Left ventricle myocardium superior (tissue), 1 donor: Measurements from ENCODE around the gene LRMDA. TPM values are rescaled to one million over a fixed set of nuclear protein-coding genes. Genes with fewer than 3 reads are reported as not detected.

Experiments used
- ATAC-seq: fragments of 200-7000 bp; cut with Tn5 transposase; one replicate; pipeline ENCODE4 v1.9.1; 2020; ENCODE audit warnings: mild to moderate bottlenecking, moderate library complexity
- DNase-seq: peaks from one replicate; pipeline ENCODE4 v3.0.0-alpha.2; 2020
- intact Hi-C: fragments of 100-400 bp; cut with micrococcal nuclease; formaldehyde crosslinking; loops from one replicate; pipeline ENCODE4 v1.11.0; 2022
- long read RNA-seq: library from polyadenylated mRNA; unstranded; transcript quantifications from one replicate; pipeline ENCODE4 v2.0.0, GENCODE V29; 2021
- total RNA-seq: library from RNA; stranded (reverse); fragmentation: NEBNext Ultra II Directional; extraction: Animal tissue kit (Norgen Biotek cat#: 25700); gene quantifications from one replicate; pipeline ENCODE4 v1.2.1, GENCODE V29; 2021
- donor health status: DM: no; HTN: yes; CAD: no; lungs with severe emphysema.

LRMDA gene
- total RNA-seq = 23.1 TPM
- long read RNA-seq, partial matches to known transcripts = 2 of 8 reads
- long read RNA-seq, other reads (novel, unspliced or antisense) = 6 of 8 reads

DNA sequence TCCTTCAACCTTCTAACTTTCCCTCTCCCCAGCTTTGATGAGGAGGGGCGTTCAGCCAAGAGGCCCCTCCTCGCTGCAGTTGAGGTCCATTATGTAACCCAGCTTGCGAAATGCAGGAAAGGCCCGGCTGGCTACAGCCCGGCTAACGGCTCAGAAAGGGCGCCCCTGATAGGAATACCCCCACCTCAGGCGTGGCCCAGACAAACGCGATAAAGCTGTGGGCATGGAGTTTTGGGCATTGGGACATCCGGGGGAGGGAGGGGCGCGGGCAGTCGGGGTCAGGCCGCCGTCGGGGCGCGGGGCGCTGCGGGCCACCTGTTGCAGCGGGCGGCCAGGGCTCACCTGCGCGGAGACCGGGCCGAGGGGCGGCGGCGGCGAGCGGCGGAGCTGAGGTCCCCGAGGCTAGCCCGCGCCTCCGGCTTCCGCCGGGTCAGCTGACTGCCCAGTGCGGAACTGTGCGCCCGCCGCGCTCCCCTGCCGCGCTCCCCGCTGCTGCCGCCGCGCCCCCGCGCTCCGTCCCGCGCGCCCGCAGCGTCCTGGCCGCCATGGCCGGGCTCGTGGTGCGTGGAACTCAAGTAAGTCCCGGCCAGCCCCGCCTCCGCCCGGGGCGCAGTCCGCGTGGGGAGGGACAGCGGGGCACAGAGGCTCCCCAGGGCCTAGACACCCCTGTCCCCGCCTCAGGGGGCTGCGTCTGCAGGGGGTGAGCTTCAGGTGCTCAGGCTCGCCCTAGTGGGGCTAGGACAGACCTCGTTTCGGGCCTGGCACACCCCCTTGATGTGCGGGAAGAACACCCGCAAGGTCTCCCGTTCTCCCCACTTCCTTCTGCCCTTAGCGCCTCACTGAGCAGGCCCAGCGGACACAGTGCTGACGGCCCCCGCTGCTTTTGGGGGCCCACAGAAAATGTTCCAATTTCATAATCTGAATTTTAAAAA lies at the start of gene LRMDA:
Gene LRMDA (plus strand): TSS at position 445 of the 932 bp plus-strand sequence.
- ATAC-seq (peak; percentile 74), DNase-seq (peak; percentile 77)
- intact Hi-C loops = no loop called here

DNA sequence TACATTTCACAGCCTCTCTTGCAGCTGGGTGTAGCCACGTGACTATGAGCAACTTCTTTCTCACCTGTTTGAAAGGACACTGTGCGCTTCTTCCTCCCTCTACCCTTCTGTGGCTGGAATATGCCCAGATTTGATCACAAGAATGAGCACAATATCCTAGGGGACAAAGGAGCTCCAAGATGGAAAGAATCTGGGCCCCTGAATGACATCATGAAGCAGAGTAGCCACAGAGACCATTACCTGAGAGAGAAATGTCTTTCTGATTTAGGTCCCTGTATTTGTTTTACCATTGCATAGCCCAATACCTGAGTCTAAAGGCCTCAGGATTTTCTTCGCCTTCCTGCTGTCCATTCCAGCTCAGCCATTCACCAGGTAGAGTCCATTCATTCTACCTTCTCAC lies 45.3 kb upstream of the LRMDA start:
- no peak for ATAC-seq
- no peak for DNase-seq
- intact Hi-C loops = no loop called here

DNA sequence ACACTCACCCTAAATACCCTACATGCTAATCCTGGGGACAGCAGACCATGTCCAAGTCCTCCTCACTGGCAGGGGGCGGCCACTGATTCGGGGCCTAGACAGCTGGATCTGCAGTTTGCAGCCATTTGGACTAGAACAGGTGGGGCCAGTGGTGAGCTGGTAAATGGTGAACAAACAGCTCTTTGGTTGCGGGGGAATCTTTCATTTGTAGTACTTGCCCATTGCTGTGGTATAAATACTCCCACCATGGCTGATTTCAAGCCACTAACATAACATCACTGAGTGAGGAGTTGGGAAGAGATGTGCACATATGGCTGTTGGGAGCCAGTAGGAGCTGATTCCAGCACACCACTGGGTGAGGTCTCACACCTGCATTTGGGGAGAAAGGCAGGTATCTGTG lies 43.3 kb upstream of the LRMDA start:
- no peak for ATAC-seq
- DNase-seq = no peak
- intact Hi-C loops = no loop called here

- DNase-seq = no peak
- intact Hi-C loops = loop anchor here (10.0 kb wide), 1 partner anchor 645 kb away; no protein-coding TSS in a partner anchor
- no peak for ATAC-seq
These were observed 41.2 kb upstream of the LRMDA start for GRCh38 chr10:75390178-75390577.

GRCh38 chr10:75392271-75392670 lies 39.2 kb upstream of the LRMDA start:
- intact Hi-C loops = loop anchor here (10.0 kb wide), 1 partner anchor 643 kb away; no protein-coding TSS in a partner anchor
- no peak for DNase-seq
- ATAC-seq = no peak

DNA sequence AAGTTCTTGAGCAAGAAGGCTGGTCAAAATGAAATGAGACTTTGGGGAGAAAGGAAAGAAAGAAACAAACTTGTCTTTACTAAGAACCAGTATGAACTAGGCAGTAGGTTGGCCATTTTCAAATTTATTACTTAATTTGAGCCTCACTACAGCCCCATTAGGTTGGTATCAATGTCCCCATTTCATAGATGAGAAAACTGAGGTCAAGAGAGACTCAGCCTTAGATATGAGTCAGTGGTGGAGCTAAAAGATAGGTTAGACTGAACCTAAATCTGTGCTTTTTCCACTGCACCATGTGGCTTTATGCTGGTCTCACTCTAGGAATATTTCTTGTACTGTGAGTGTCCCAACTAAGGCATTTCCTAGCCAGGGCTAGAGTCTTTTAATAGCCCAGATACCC lies 38.7 kb upstream of the LRMDA start:
- DNase-seq = no peak
- no peak for ATAC-seq
- intact Hi-C loops = loop anchor here (10.0 kb wide), 1 partner anchor 642 kb away; no protein-coding TSS in a partner anchor

GRCh38 chr10:75394221-75394620 lies 37.2 kb upstream of the LRMDA start:
- intact Hi-C loops = loop anchor here (10.0 kb wide), 1 partner anchor 641 kb away; no protein-coding TSS in a partner anchor
- ATAC-seq (no peak), DNase-seq (no peak)

DNA sequence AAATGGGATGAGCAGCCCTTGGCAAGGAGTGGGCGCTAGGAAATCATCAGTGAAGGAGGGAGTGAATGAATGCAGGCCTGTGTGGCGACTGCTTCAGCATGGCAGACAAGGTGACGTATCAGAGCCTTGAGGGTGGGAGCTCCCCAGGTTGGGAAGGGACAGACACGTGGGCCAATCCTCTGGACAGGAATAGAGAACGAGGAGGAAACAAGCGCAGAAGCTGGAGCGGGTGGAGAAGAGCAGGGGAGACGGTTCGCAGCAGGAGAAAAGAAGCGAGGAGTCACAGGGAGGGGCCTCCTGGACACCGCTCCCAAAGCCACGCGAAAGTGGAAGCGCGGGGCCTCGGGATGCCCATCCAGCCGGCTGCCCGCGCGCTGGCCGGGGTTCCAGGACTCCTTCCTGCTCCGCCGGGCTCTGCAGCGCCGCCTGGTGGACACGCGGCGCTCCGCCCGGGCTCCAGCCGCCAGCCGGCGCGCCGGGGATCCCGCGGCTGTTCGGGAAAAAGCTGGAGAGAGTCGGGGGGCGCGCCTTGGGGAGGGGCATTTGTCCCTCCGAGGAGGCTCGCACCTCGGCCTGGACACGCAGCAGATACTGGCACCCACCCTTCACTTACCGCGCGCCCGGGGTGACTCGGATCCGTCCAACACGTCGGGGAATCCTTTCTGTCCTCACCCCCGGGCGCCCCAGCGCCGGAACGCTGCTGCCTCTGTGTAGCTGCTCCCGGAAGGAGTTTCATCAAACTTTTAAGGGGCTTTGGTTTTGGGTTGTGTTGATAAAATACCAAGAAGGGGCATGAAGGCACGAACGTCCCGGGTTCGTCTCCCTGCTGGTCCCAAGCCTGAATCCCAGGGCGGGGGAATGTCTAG lies 36.1 kb upstream of the LRMDA start:
- DNase-seq = peak; percentile 81

DNA sequence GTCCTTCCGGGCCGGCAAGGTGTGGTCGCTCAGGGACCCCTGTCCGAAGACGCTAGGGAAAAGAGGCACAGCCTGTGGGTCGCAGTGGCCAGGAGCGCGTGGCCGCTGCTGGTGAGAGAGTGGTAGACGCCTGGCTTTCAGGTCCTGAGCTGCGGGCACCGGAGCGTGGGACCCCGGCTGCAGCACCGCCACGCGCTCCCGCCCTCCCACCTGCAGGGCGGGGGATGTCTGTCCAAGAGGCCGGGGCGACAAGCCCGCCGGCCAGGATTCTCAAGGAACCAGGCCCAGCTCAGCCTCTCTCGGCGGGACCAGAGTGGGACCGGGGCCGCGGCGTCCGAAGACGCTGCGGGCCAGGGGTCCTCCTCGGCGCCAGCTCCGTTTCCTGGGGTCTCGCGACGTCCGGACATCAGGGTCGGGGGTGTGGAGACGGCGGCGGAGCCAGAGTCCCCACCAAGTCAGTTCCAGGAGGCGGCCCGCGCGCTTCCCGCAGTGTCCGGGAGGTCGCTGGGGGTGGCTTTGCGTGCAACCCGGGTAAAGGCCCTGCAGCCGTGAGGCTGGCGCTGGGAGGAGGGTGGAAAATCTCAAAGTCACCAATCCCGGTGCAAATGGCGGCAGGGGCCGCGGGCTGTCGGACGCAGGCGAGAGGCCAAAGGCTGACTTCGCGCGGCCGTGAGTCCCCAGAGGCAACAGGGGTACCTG lies 35.3 kb upstream of the LRMDA start:
- intact Hi-C loops = loop anchor here (5.0 to 10.0 kb wide), 2 partner anchors 516 to 639 kb away; no protein-coding TSS in a partner anchor
- ATAC-seq = peak; percentile 16
- peak; percentile 60 for DNase-seq

More for the DNA sequence above, 36.1 kb upstream of the LRMDA start:
- peak; percentile 48 for ATAC-seq
- intact Hi-C loops = loop anchor here (5.0 to 10.0 kb wide), 2 partner anchors 517 to 640 kb away; no protein-coding TSS in a partner anchor

DNA sequence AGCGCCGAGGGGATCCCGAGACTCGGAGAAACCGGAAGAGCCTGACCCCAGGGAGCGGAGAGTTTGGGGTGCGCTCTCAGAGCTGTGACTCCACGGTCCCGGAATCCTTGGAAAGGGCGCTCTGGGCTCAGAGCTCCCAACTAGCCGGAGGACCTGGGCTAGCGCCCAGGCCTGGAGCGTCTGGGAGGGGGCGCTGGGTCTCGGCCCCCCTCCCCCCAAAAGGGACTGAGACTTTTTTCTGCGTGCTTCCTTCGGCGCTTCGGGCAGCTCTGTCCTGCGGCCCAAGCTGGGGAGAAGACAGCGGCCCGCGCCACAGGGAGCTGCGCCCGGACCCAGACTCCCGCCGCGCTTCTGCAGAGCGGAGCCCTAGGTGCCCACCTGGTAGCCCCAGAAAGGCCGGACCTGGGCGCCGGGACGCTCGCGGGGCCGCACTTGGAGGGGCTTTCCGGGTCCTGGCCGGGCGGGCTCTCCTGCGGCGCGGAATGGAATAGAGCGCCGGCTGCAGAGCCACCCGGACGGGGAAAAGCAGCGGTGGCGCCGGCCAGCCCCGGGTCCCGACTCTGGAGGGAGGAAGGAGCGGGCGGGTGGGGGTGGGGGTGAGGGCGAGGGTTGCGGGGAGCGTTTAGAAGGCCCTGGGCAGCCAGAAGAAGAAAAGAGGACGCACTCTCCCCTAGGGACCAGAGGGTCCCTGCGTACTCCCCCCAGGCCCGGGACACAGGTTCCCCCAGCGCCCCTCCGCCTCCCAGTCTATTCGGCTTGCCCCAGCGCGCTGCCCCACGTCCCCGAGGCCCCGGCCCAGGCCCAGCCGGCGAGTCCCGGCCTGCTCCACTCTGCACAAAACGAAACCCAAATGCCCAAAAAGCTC lies 34.6 kb upstream of the LRMDA start:
- intact Hi-C loops = loop anchor here (5.0 to 10.0 kb wide), 2 partner anchors 515 to 638 kb away; no protein-coding TSS in a partner anchor
- peak; percentile 62 for DNase-seq
- ATAC-seq = peak; percentile 2

DNA sequence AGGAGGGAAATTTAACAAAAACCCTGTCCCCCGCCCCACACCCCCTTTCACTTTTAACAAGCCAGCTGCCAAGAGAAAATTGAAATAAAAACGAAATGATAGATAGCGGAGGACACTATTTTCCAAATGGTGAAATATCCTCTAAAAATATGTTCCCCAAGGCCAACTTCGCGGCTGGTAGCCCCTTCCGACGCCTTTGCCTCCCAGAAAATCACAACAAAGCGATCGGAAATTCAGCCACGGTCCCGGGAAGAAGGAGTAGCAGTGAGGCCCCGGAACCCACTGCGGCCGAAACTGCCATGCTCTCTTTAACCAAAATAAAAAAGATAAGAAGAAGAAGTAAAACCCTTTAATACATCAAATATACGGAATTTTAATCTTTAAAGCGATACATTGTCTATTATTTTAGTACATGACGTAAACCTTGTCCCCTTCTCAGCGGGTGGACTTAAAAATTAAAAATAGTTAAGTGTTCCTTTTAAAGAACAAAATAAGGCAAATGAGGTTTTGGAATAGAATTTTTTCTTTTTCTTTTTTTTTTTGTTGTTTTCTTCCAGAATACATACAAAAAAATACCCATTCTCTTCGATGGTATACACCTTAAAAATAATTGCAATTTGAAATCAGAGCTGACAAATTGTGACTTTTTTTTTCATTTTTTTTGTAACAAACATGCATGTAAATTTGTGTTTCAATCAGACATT lies 33.8 kb upstream of the LRMDA start:
- DNase-seq (peak; percentile 35), ATAC-seq (no peak)
- intact Hi-C loops = loop anchor here (5.0 to 10.0 kb wide), 2 partner anchors 515 to 637 kb away; no protein-coding TSS in a partner anchor

DNA sequence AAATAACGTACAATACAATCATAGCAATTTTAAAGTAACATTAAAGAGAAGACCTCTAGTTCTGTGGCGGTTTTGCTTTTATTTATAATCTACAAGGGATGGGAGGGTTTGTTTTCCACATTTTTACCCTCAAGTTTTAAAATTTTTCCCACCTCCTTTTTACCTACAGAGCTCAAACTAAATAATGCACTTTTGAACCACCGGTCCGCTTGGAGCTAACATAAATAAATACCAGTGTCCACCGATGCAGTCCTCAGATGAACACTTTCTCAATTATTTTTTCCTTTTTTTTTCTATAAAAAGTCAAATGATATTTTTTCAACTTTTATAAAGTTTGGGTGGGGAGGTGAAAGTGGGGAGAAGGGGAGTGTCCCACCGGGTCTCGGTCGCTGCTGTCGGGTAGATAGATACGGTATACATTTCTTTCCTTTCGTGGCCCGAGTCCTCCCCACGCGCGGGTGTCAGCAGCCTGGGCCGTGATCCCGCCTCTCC lies 33.2 kb upstream of the LRMDA start:
- DNase-seq (no peak), ATAC-seq (no peak)
- intact Hi-C loops = loop anchor here (5.0 to 10.0 kb wide), 2 partner anchors 514 to 637 kb away; no protein-coding TSS in a partner anchor

GRCh38 chr10:75398692-75399460 lies 32.5 kb upstream of the LRMDA start:
- DNase-seq (peak; percentile 57), ATAC-seq (no peak)
- intact Hi-C loops = loop anchor here (5.0 to 10.0 kb wide), 2 partner anchors 513 to 636 kb away; no protein-coding TSS in a partner anchor

GRCh38 chr10:75399461-75400162 lies 31.8 kb upstream of the LRMDA start:
- ATAC-seq = peak; percentile 33
- intact Hi-C loops = loop anchor here (5.0 to 10.0 kb wide), 3 partner anchors 513 to 905 kb away; no protein-coding TSS in a partner anchor
- peak; percentile 91 for DNase-seq

- intact Hi-C loops = loop anchor here (10.0 kb wide), 1 partner anchor 905 kb away; no protein-coding TSS in a partner anchor
- no peak for ATAC-seq
- peak; percentile 55 for DNase-seq
These were observed 31.2 kb upstream of the LRMDA start for GRCh38 chr10:75400163-75400770.
